Stimulated activated CD4-positive, alpha-beta T cell treated with anti-CD3 and anti-CD28 coated beads, Interleukin-15, amount 100 ng/mL, for 48 hours (primary cell): ENCODE results near the gene SLC25A21.
"Not testable (repeated sequence)": the region's sequence is repeated elsewhere in the genome, so short reads cannot be mapped to it uniquely, and the experiment has no call there.

Source experiments
- DNase-seq, 2 donors: peaks; one replicate each; pipeline ENCODE4 v3.0.0-alpha.2; 2020; ENCODE audit warnings: low read depth in 2 of 2

SLC25A21 gene

GRCh38 chr14:36986407-36986806, 186.0 kb downstream of the SLC25A21 start:
- DNase-seq = no peak

- DNase-seq = no peak
Observed at GRCh38 chr14:36981832-36982529, 190.4 kb downstream of the SLC25A21 start.

- DNase-seq = not testable (repeated sequence)
Observed at GRCh38 chr14:36980413-36980812, 192.0 kb downstream of the SLC25A21 start.

GRCh38 chr14:36979863-36980262, 192.5 kb downstream of the SLC25A21 start:
- DNase-seq = no peak

- no peak for DNase-seq
Observed at GRCh38 chr14:36976571-36977023, 195.8 kb downstream of the SLC25A21 start.

GRCh38 chr14:36975834-36976233, 196.6 kb downstream of the SLC25A21 start:
- DNase-seq = no peak

GRCh38 chr14:36974985-36975384, 197.4 kb downstream of the SLC25A21 start:
- DNase-seq = no peak

- DNase-seq = no peak
Observed at GRCh38 chr14:36973806-36974442, 198.5 kb downstream of the SLC25A21 start.

GRCh38 chr14:36971263-36971855, 201.0 kb downstream of the SLC25A21 start:
- DNase-seq = no peak

GRCh38 chr14:36967892-36968555, 204.4 kb downstream of the SLC25A21 start:
- DNase-seq = no peak

- no peak for DNase-seq
Observed at GRCh38 chr14:36955967-36956366, 216.4 kb downstream of the SLC25A21 start.

GRCh38 chr14:36955376-36955775, 217.0 kb downstream of the SLC25A21 start:
- no peak for DNase-seq

GRCh38 chr14:36952689-36953088, 219.7 kb downstream of the SLC25A21 start:
- no peak for DNase-seq

- DNase-seq = no peak
Observed at GRCh38 chr14:36951380-36951911, 221.0 kb downstream of the SLC25A21 start.

- no peak for DNase-seq
Observed at GRCh38 chr14:36950812-36951211, 221.6 kb downstream of the SLC25A21 start.

- no peak for DNase-seq
Observed at GRCh38 chr14:36949371-36949770, 223.0 kb downstream of the SLC25A21 start.

- no peak for DNase-seq
Observed at GRCh38 chr14:36948157-36948859, 224.1 kb downstream of the SLC25A21 start.

GRCh38 chr14:36947362-36947761, 225.0 kb downstream of the SLC25A21 start:
- no peak for DNase-seq

- DNase-seq = no peak
Observed at GRCh38 chr14:36946872-36947271, 225.5 kb downstream of the SLC25A21 start.

GRCh38 chr14:36944307-36945010, 227.9 kb downstream of the SLC25A21 start:
- DNase-seq = no peak
